ENCODE data around the gene TLK1.

The TLK1 gene

GRCh38 chr2:170991398-170992182 lies 169.1 kb downstream of the TLK1 start:
- FAIRE-seq: no peak

- no peak for FAIRE-seq
Observed at GRCh38 chr2:170986566-170987258, 174.0 kb downstream of the TLK1 start.

- no peak for FAIRE-seq
Observed at GRCh38 chr2:170985407-170985806, 175.3 kb downstream of the TLK1 start.

GRCh38 chr2:170984079-170984478 lies 176.6 kb downstream of the TLK1 start:
- no peak for FAIRE-seq

GRCh38 chr2:170975943-170976270 lies 184.8 kb downstream of the TLK1 start:
- no peak for FAIRE-seq

- no peak for FAIRE-seq
Observed at GRCh38 chr2:170975127-170975942, 185.4 kb downstream of the TLK1 start.

GRCh38 chr2:170974304-170974993 lies 186.2 kb downstream of the TLK1 start:
- no peak for FAIRE-seq

GRCh38 chr2:170973492-170974303 lies 187.0 kb downstream of the TLK1 start:
- FAIRE-seq: no peak

- no peak for FAIRE-seq
Observed at GRCh38 chr2:170973225-170973491, 187.5 kb downstream of the TLK1 start.

GRCh38 chr2:170972296-170973224 lies 188.1 kb downstream of the TLK1 start:
- FAIRE-seq: no peak

GRCh38 chr2:170971071-170971470 lies 189.6 kb downstream of the TLK1 start:
- no peak for FAIRE-seq

GRCh38 chr2:170969872-170970496 lies 190.7 kb downstream of the TLK1 start:
- no peak for FAIRE-seq

GRCh38 chr2:170969030-170969429 lies 191.7 kb downstream of the TLK1 start:
- no peak for FAIRE-seq

GRCh38 chr2:170968205-170969003 lies 192.3 kb downstream of the TLK1 start:
- FAIRE-seq: no peak

- FAIRE-seq: no peak
Observed at GRCh38 chr2:170967553-170967952, 193.1 kb downstream of the TLK1 start.

- no peak for FAIRE-seq
Observed at GRCh38 chr2:170966648-170967396, 193.9 kb downstream of the TLK1 start.

- no peak for FAIRE-seq
Observed at GRCh38 chr2:170965446-170966225, 195.1 kb downstream of the TLK1 start.

- no peak for FAIRE-seq
Observed at GRCh38 chr2:170963386-170963785, 197.3 kb downstream of the TLK1 start.

Measured in A204.1 (cell line).